Caco-2 (cell line): ENCODE data around the gene UBE3A. TPM values are rescaled to one million over a fixed set of nuclear protein-coding genes. Genes with fewer than 3 reads are reported as not detected.

Experiments
- BruUV-seq: library from RNA; stranded (reverse); fragments of 400-500 nt; replicated peaks from 2 replicates; lab custom pipeline; 2021; lab: Mats Ljungman, UMichigan
- CTCF ChIA-PET: fragments of 300-600 bp; sonication (Branson Sonifier 250); formaldehyde crosslinking; loops from one replicate; lab custom pipeline; 2022; ENCODE audit warnings: antibody characterized with exemption; lab: Charles Lee
- POLR2A ChIA-PET: fragments of 300-600 bp; sonication (Branson Sonifier 250); formaldehyde crosslinking; loops from one replicate; lab custom pipeline; 2022; ENCODE audit warnings: antibody characterized with exemption; lab: Charles Lee
- DNase-seq, 2 experiments: peaks; one replicate each; pipeline versions ENCODE4 v3.0.0 to v3.0.0-alpha.2; 2020 to 2022
- H3K27me3 ChIP-seq: replicated peaks from 2 replicates; pipeline ENCODE4 v1.6.0; 2011; ENCODE audit warnings: low read length; ENCODE audit not compliant: control insufficient read depth, insufficient read depth
- H3K36me3 ChIP-seq: 2 replicates; pipeline ENCODE4 v1.5.1; 2011; ENCODE audit warnings: low read length; ENCODE audit not compliant: control insufficient read depth, insufficient read depth
- H3K4me1 ChIP-seq: fragments of 250-450 bp; sonication (Bioruptor Pico); 2 replicates; pipeline ENCODE4 v1.5.1; 2020; ENCODE audit warnings: mild to moderate bottlenecking
- H3K4me3 ChIP-seq: 2 replicates; pipeline ENCODE4 v1.5.1; 2011; ENCODE audit warnings: low read depth, mild to moderate bottlenecking, control low read depth, low read length
- H3K9me3 ChIP-seq: fragments of 250-450 bp; sonication (Bioruptor Pico); 2 replicates; pipeline ENCODE4 v1.5.1; 2020; ENCODE audit warnings: mild to moderate bottlenecking, moderate library complexity
- H3K27ac Mint-ChIP-seq: one replicate; pipeline ENCODE4 v1.8.0; 2022; ENCODE audit warnings: mixed read lengths; ENCODE audit not compliant: unreplicated experiment
- H3K27me3 Mint-ChIP-seq: one replicate; pipeline ENCODE4 v1.8.0; 2022; ENCODE audit warnings: mixed read lengths; ENCODE audit not compliant: insufficient read depth, unreplicated experiment
- H3K36me3 Mint-ChIP-seq: one replicate; pipeline ENCODE4 v1.8.0; 2022; ENCODE audit warnings: mild to moderate bottlenecking, mixed read lengths; ENCODE audit not compliant: insufficient read depth, unreplicated experiment
- H3K4me1 Mint-ChIP-seq: one replicate; pipeline ENCODE4 v1.8.0; 2022; ENCODE audit warnings: low read depth, mixed read lengths; ENCODE audit not compliant: unreplicated experiment
- H3K4me3 Mint-ChIP-seq: one replicate; pipeline ENCODE4 v1.8.0; 2022; ENCODE audit warnings: mild to moderate bottlenecking, moderate library complexity, mixed read lengths; ENCODE audit not compliant: unreplicated experiment
- H3K9me3 Mint-ChIP-seq: one replicate; pipeline ENCODE4 v1.8.0; 2022; ENCODE audit warnings: mixed read lengths; ENCODE audit not compliant: unreplicated experiment
- intact Hi-C: fragments of 100-400 bp; cut with micrococcal nuclease; formaldehyde crosslinking; loops from one replicate; pipeline ENCODE4 v1.10.0; 2022; ENCODE audit not compliant: unreplicated experiment
- total RNA-seq: library from RNA; stranded (reverse); gene quantifications from 2 replicates; pipeline ENCODE4 v1.2.3, GENCODE V29; 2022
- TF ChIP-seq, protein P1 (sequence below), 2 experiments: fragments of 200-600 bp in 1 of 2; IDR thresholded peaks; 1 replicate in 1 of 2; 2 replicates in 1 of 2; pipeline versions ENCODE4 v1.5.1 to v1.8.0; 2011 to 2022; ENCODE audit warnings: antibody characterized with exemption in 1 of 2, control low read depth in 1 of 2, inconsistent platforms in 1 of 2, low read depth in 1 of 2, low read length in 1 of 2, mild to moderate bottlenecking in 1 of 2, moderate library complexity in 1 of 2; ENCODE audit not compliant: insufficient read depth in 1 of 2, severe bottlenecking in 1 of 2, unreplicated experiment in 1 of 2

The UBE3A gene
- total RNA-seq, 1 experiment from 2014 or later, result 125 TPM

DNA sequence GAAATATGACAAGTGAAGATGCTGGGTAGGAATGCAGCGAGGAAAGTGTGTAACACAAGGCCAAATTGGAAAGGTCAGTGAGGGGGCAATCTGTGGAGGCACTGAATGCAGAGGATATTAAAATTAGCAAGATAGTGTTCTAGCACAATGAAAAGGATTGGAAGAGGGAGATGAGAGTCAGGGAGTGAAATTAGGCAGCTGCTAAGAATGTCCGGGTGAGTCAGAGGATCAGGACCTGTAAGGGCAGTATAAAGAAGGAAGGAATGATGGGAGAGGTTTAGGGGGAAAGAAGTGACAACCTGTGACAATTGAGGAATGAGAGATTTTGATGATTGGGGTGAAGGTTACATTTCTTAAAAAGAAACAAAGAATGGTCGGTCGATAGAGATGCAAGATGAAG, 103.5 kb downstream of the UBE3A start:
- CTCF ChIA-PET, result no interaction called here
- H3K9me3 Mint-ChIP-seq, result peaks cover 15% of the 10 kb centered on the region

DNA sequence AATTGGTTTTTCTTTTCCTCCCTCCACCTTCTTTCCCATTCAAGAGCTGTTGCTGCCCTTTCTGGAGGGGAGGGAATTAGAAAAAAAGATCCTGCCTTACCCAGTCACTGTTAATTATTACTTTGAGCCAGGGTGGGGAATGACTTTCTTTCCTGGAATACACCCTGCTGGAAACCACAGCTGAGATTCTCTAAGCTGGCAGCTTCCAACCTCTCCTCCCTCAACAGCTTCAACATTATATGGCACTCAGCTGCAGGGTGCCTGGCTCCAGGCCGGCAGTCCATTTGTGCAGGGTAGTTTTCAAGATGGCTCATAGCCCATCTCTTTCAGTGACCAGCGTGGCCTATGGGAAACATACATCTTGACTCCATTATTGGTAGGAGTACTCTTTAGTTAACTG, 105.8 kb downstream of the UBE3A start:
- no peak overlapping the region for H3K4me3 ChIP-seq
- no peak overlapping the region for H3K4me3 Mint-ChIP-seq
- peaks cover under 1% of the 10 kb centered on the region; the same call in 1 of the 2 replicates for H3K36me3 ChIP-seq
- H3K27ac Mint-ChIP-seq, result no peak overlapping the region
- H3K27me3 ChIP-seq, result no peaks in the 10 kb centered on the region
- H3K9me3 ChIP-seq, result no peaks in the 10 kb centered on the region
- intact Hi-C loops, result no loop called here
- peaks cover 10% of the 10 kb centered on the region; the same call in 1 of the 2 replicates for H3K4me1 ChIP-seq
- no peaks in the 10 kb centered on the region for H3K27me3 Mint-ChIP-seq
- peaks cover 9% of the 10 kb centered on the region for H3K4me1 Mint-ChIP-seq
- BruUV-seq, result no TSS peak
- TF ChIP-seq, protein P1, sequence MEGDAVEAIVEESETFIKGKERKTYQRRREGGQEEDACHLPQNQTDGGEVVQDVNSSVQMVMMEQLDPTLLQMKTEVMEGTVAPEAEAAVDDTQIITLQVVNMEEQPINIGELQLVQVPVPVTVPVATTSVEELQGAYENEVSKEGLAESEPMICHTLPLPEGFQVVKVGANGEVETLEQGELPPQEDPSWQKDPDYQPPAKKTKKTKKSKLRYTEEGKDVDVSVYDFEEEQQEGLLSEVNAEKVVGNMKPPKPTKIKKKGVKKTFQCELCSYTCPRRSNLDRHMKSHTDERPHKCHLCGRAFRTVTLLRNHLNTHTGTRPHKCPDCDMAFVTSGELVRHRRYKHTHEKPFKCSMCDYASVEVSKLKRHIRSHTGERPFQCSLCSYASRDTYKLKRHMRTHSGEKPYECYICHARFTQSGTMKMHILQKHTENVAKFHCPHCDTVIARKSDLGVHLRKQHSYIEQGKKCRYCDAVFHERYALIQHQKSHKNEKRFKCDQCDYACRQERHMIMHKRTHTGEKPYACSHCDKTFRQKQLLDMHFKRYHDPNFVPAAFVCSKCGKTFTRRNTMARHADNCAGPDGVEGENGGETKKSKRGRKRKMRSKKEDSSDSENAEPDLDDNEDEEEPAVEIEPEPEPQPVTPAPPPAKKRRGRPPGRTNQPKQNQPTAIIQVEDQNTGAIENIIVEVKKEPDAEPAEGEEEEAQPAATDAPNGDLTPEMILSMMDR (IDR thresholded peaks at IDR 0.05; ENCODE audit: insufficient read depth in 1 of 2, low read depth in 1 of 2, low read length in 1 of 2, severe bottlenecking in 1 of 2, unreplicated experiment in 1 of 2), result no peak
- H3K9me3 Mint-ChIP-seq, result peaks cover 15% of the 10 kb centered on the region
- ChIA-PET POLR2A (interaction anchor here (0.6 kb wide), 1 partner anchor 640 kb away, joined by 3 read pairs; no protein-coding TSS in a partner anchor), CTCF (no interaction called here)
- no peak for DNase-seq
- H3K36me3 Mint-ChIP-seq, result peaks cover 82% of the 10 kb centered on the region

More for the DNA sequence above, 103.5 kb downstream of the UBE3A start:
- intact Hi-C loops, result no loop called here
- POLR2A ChIA-PET, result no interaction called here
- Histone ChIP-seq H3K27me3 (no peaks in the 10 kb centered on the region), H3K4me1 (peaks cover 7% of the 10 kb centered on the region; the same call in 1 of the 2 replicates), H3K4me3 (no peak overlapping the region), H3K9me3 (no peaks in the 10 kb centered on the region), H3K36me3 (peaks cover 2% of the 10 kb centered on the region; the same call in 1 of the 2 replicates)
- H3K27me3 Mint-ChIP-seq, result no peaks in the 10 kb centered on the region
- BruUV-seq, result no TSS peak
- TF ChIP-seq, protein P1 (IDR thresholded peaks at IDR 0.05; ENCODE audit: insufficient read depth in 1 of 2, low read depth in 1 of 2, low read length in 1 of 2, severe bottlenecking in 1 of 2, unreplicated experiment in 1 of 2), result no peak
- H3K36me3 Mint-ChIP-seq, result peaks cover 96% of the 10 kb centered on the region
- H3K4me1 Mint-ChIP-seq, result peaks cover 7% of the 10 kb centered on the region
- DNase-seq, result no peak
- no peak overlapping the region for H3K27ac Mint-ChIP-seq
- H3K4me3 Mint-ChIP-seq, result no peak overlapping the region

DNA sequence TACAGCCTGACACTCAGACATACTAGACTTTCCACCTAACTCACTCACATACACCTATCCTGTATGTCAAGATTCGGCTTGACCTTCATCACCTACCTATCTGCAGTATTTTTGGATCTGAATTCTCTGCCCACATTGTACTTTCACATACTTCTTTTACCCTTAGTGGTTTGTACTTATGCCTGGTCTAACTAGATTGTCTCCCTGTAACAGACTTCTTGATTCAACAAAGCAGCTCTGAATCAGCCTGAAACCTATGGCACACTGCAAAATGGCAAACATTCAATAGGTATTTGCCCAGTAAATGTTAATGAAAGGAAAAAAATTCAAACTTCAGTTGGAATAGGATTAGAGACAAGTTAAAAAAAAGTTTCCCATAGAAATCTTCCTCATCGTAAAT, 106.5 kb downstream of the UBE3A start:
- H3K36me3 Mint-ChIP-seq, result peaks cover 81% of the 10 kb centered on the region
- no peak overlapping the region for H3K4me3 Mint-ChIP-seq
- CTCF ChIA-PET, result no interaction called here
- TF ChIP-seq, protein P1 (IDR thresholded peaks at IDR 0.05; ENCODE audit: insufficient read depth in 1 of 2, low read depth in 1 of 2, low read length in 1 of 2, severe bottlenecking in 1 of 2, unreplicated experiment in 1 of 2), result no peak
- POLR2A ChIA-PET, result no interaction called here
- peaks cover 14% of the 10 kb centered on the region for H3K4me1 Mint-ChIP-seq
- Histone ChIP-seq H3K4me1 (peaks cover 15% of the 10 kb centered on the region; the same call in 1 of the 2 replicates), H3K36me3 (no peaks in the 10 kb centered on the region), H3K4me3 (no peak overlapping the region), H3K27me3 (no peaks in the 10 kb centered on the region), H3K9me3 (no peaks in the 10 kb centered on the region)
- BruUV-seq, result no TSS peak
- H3K27ac Mint-ChIP-seq, result no peak overlapping the region
- intact Hi-C loops, result no loop called here
- H3K9me3 Mint-ChIP-seq, result peaks cover 15% of the 10 kb centered on the region
- no peaks in the 10 kb centered on the region for H3K27me3 Mint-ChIP-seq
- DNase-seq, result no peak
